T-helper 2 cell treated with Interferon-gamma antibody and Interleukin-4, amounts not matched to agents 100 ng/mL and 5 ng/mL, for 36 hours (primary cell): Measurements from ENCODE around the gene SAMHD1. TPM values are rescaled to one million over a fixed set of nuclear protein-coding genes. Genes with fewer than 3 reads are reported as not detected.
"Not testable (repeated sequence)": the region's sequence is repeated elsewhere in the genome, so short reads cannot be mapped to it uniquely, and the experiment has no call there.

Experiments used
- intact Hi-C: fragments of 100-400 bp; cut with micrococcal nuclease; formaldehyde crosslinking; loops from one replicate; pipeline ENCODE4 v1.15.1; 2023
- total RNA-seq: library from RNA; stranded (reverse); gene quantifications from 2 replicates; pipeline ENCODE4 v1.2.3, GENCODE V29; 2022

SAMHD1 gene
- total RNA-seq, 1 donor from 2014 or later, result 338 TPM

DNA sequence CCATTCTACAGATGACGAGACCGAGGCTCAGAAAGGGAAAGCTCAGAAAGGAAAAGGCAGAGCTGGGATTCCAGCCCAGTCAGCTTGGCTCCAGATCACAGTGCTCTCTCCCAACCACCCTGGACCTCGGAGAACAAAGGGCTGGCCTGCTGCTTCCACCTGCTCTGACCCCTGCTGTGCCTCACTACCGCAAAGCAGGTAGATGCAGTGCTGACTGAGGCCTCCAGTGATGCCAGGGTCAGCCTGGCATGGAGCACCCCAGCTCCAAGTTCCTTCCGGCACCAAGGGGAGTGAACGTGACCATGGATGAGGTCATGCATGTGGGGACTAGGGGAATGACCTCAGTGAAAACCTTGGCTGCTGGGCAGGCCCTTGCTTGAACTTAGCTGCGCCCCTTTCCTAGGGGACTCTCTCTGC is 96.3 kb downstream of the SAMHD1 start:
- intact Hi-C loops, result no loop called here

- intact Hi-C loops, result no loop called here
Observed at GRCh38 chr20:36854348-36855240, 96.9 kb downstream of the SAMHD1 start.

DNA sequence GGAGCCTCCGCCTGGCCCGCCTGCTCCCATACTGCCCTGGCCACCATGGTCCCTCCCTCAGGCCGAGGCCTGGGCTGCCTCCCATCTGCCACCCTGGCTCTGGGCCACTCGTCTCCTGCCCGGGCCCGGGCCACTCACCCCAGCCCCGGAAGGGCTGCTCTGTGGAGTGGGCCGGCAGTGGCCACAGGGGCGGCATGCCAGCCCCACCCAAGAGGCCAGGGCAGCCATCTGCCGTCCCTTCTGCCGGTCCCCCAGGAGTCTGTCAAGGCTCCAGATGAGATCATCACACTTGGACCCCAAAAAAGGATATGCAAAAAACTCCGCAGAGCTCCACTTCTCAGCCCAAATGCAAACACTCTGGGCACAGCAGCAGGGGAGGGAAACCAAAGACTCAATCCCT is 99.3 kb downstream of the SAMHD1 start:
- intact Hi-C loops, result no loop called here

- intact Hi-C loops, result no loop called here
Observed at GRCh38 chr20:36851490-36851889, 100.0 kb downstream of the SAMHD1 start.

- intact Hi-C loops, result no loop called here
Observed at GRCh38 chr20:36850759-36851158, 100.7 kb downstream of the SAMHD1 start.

DNA sequence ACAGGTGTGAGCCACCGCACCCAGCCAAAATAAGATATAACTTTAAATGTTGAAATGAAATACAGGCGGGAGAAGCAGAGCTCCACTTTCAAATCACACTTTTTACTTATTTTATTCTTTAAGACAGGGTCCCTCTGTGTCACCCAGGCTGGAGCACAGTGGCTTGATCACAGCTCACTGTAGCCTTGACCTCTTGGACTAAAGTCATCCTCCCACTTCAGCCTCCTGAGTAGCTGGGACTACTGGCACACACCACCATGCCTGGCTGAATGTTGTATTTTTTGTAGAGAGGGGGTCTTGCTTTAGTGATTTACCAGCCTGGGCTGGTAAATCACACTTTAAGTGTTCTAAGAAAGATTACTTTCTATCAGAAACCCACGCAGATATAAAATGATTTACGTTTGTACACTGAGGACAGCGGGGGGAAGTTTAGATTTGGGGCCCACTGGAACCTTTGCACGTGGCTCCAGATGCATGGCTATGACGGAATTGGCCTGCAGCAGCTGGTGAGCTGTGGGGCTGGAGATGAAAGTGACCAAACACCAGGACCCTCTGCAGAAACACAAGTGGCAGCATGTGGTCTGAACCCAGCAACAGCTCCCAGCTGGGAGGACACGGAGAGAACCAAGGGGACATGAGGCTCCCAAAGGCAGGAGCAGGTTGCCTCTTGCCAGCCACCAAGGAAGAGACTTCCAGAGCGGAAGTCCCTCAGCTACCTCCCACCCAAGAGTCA is 102.0 kb downstream of the SAMHD1 start:
- intact Hi-C loops, result no loop called here

- intact Hi-C loops, result no loop called here
Observed at GRCh38 chr20:36848677-36849076, 102.8 kb downstream of the SAMHD1 start.

- intact Hi-C loops, result no loop called here
Observed at GRCh38 chr20:36848078-36848660, 103.3 kb downstream of the SAMHD1 start.

GRCh38 chr20:36847710-36848040 is 103.8 kb downstream of the SAMHD1 start:
- intact Hi-C loops, result no loop called here

GRCh38 chr20:36847009-36847709 is 104.3 kb downstream of the SAMHD1 start:
- intact Hi-C loops, result no loop called here

DNA sequence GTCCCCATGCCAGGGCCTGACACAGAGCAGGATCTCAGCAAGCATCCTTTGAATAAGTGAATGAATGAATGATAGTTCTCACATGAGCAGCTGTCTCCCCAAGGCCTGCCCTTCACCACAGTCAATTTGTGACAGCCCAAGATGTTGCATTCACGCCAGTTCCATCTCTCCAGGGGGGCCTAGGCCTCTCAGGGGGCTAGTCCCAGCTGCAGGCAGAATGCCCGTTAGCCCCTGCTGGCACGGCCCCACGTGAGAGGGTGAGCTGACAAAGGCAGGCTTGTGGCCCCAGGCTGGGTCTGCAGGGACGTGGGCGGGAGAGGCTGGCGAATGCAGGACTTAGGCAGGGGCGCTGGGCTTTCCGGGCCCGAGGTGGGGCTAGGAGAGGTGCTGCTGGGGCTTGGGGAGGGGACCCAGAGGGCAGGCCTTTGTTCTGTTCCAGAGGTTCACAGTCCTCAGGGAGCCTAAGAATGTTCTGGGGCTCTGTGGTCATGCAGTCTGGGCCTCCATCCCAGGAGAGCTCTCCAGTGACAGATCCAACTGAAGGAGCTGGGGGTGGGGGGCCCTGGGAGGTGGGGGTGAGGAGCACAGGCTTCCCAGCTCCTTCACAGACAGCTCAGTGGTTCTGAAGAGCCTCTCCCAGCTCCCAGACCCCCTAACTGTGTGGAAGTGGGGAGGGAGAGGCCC is 106.1 kb downstream of the SAMHD1 start:
- intact Hi-C loops, result no loop called here

GRCh38 chr20:36841030-36841429 is 110.5 kb downstream of the SAMHD1 start:
- intact Hi-C loops, result not testable (repeated sequence)

Other genes with a start within 250 kb of the SAMHD1 start
- 30.0 and 33.2 TPM in 2 replicates for gene NDRG3, start 205.6 kb downstream of the SAMHD1 start, total RNA-seq
- gene DSN1, start 177.9 kb downstream of the SAMHD1 start, total RNA-seq, result 35.1 and 35.9 TPM in 2 replicates
- gene TLDC2, start 75.6 kb downstream of the SAMHD1 start, total RNA-seq, result not detected in 2 replicates
- 52.1 and 53.7 TPM in 2 replicates for gene RBL1, start 144.3 kb upstream of the SAMHD1 start, total RNA-seq
- 235 and 241 TPM in 2 replicates for gene RPN2, start 227.6 kb upstream of the SAMHD1 start, total RNA-seq
- gene MROH8, start 227.8 kb upstream of the SAMHD1 start, total RNA-seq, result 0.75 and 1.6 TPM in 2 replicates